ENCODE measurements around the gene HSPA6.

GRCh38 chr1:161491472-161491871 lies 32.9 kb upstream of the HSPA6 start:
- TF ChIP-seq CTCF (IDR thresholded peaks at IDR 0.05) = no peak
- no peak for TF ChIP-seq EZH2 (IDR thresholded peaks at IDR 0.05; ENCODE audit: borderline replicate concordance, insufficient read depth, low read depth, low read length, poor library complexity, severe bottlenecking)
